Mesenchymal stem cell (in vitro differentiated cells and primary cell): ENCODE measurements around the gene IQSEC2.

Experiments used
- DNase-seq: peaks from one replicate; pipeline ENCODE4 v3.0.0-alpha.2; 2013
- H2AFZ ChIP-seq: one replicate; pipeline ENCODE4 v1.6.1; 2013; ENCODE audit warnings: low read depth, mild to moderate bottlenecking, control low read depth, inconsistent platforms, low read length, moderate library complexity
- H2AK5ac ChIP-seq: 2 replicates; pipeline ENCODE4 v1.6.1; 2013; ENCODE audit warnings: low read length, moderate library complexity, mild to moderate bottlenecking, inconsistent platforms; ENCODE audit not compliant: severe bottlenecking
- H2BK120ac ChIP-seq: one replicate; pipeline ENCODE4 v1.6.1; 2013; ENCODE audit warnings: low read depth, mild to moderate bottlenecking, inconsistent platforms, low read length, moderate library complexity
- H2BK12ac ChIP-seq, 2 experiments: one replicate each; pipeline ENCODE4 v1.6.1; 2013; ENCODE audit warnings: inconsistent platforms in 2 of 2, low read length in 2 of 2, mild to moderate bottlenecking in 2 of 2, moderate library complexity in 2 of 2, control low read depth in 1 of 2
- H2BK15ac ChIP-seq: one replicate; pipeline ENCODE4 v1.6.1; 2013; ENCODE audit warnings: mild to moderate bottlenecking, low read depth, inconsistent platforms; ENCODE audit not compliant: poor library complexity, severe bottlenecking
- H2BK5ac ChIP-seq: 2 replicates; pipeline ENCODE4 v1.6.1; 2013; ENCODE audit warnings: low read depth, mild to moderate bottlenecking, low read length, control low read depth, inconsistent platforms; ENCODE audit not compliant: poor library complexity, severe bottlenecking
- H3K14ac ChIP-seq, 2 experiments: one replicate each; pipeline ENCODE4 v1.6.1; 2013; ENCODE audit warnings: inconsistent platforms in 2 of 2, low read length in 2 of 2, control low read depth in 1 of 2, mild to moderate bottlenecking in 1 of 2, moderate library complexity in 1 of 2
- H3K18ac ChIP-seq, 2 experiments: one replicate each; pipeline ENCODE4 v1.6.1; 2013; ENCODE audit warnings: inconsistent platforms in 2 of 2, low read length in 2 of 2, control low read depth in 1 of 2, low read depth in 1 of 2, mild to moderate bottlenecking in 1 of 2
- H3K23ac ChIP-seq, 2 experiments: one replicate each; pipeline ENCODE4 v1.6.1; 2013; ENCODE audit warnings: inconsistent platforms in 2 of 2, low read length in 2 of 2, mild to moderate bottlenecking in 2 of 2, moderate library complexity in 2 of 2, control low read depth in 1 of 2
- H3K27ac ChIP-seq: 2 replicates; pipeline ENCODE4 v1.5.1; 2013; ENCODE audit warnings: mild to moderate bottlenecking, moderate library complexity, low read length, control low read depth, inconsistent platforms; ENCODE audit not compliant: poor library complexity, severe bottlenecking
- H3K27me3 ChIP-seq, 2 experiments: 2 replicates each; pipeline versions ENCODE4 v1.6.1 to v1.7.0; 2013; ENCODE audit warnings: low read length in 2 of 2, mild to moderate bottlenecking in 2 of 2, moderate library complexity in 2 of 2, control low read depth in 1 of 2, inconsistent platforms in 1 of 2; ENCODE audit not compliant: control insufficient read depth in 1 of 2, insufficient read depth in 1 of 2
- H3K36me3 ChIP-seq, 2 experiments: 2 replicates each; pipeline versions ENCODE4 v1.6.1 to v1.7.0; 2013; ENCODE audit warnings: low read length in 2 of 2, control low read depth in 1 of 2, inconsistent platforms in 1 of 2, low read depth in 1 of 2, mild to moderate bottlenecking in 1 of 2; ENCODE audit not compliant: insufficient read depth in 2 of 2, control insufficient read depth in 1 of 2
- H3K4ac ChIP-seq, 2 experiments: one replicate each; pipeline ENCODE4 v1.6.1; 2013; ENCODE audit warnings: inconsistent platforms in 2 of 2, low read length in 2 of 2, mild to moderate bottlenecking in 2 of 2, moderate library complexity in 2 of 2, control low read depth in 1 of 2, low read depth in 1 of 2
- H3K4me1 ChIP-seq: 2 replicates; pipeline ENCODE4 v1.6.1; 2013; ENCODE audit warnings: low read depth, low read length, control low read depth; ENCODE audit not compliant: control insufficient read depth, insufficient read depth
- H3K4me2 ChIP-seq: 2 replicates; pipeline ENCODE4 v1.6.1; 2013; ENCODE audit warnings: low read length, mild to moderate bottlenecking, inconsistent platforms; ENCODE audit not compliant: poor library complexity, severe bottlenecking
- H3K4me3 ChIP-seq, 2 experiments: 2 replicates each; pipeline versions ENCODE4 v1.5.1 to v1.7.0; 2013; ENCODE audit warnings: low read length in 2 of 2, mild to moderate bottlenecking in 2 of 2, control low read depth in 1 of 2, low read depth in 1 of 2; ENCODE audit not compliant: insufficient read depth in 1 of 2
- H3K79me1 ChIP-seq: replicated peaks from 2 replicates; pipeline ENCODE4 v1.6.1; 2013; ENCODE audit warnings: mild to moderate bottlenecking, control low read depth, low read length, inconsistent platforms; ENCODE audit not compliant: poor library complexity, severe bottlenecking
- H3K9ac ChIP-seq: 2 replicates; pipeline ENCODE4 v1.7.0; 2013; ENCODE audit warnings: mild to moderate bottlenecking, low read length, moderate library complexity
- H3K9me3 ChIP-seq: 2 replicates; pipeline ENCODE4 v1.7.0; 2013; ENCODE audit warnings: mild to moderate bottlenecking, low read length; ENCODE audit not compliant: control insufficient read depth
- H4K8ac ChIP-seq: one replicate; pipeline ENCODE4 v1.6.1; 2013; ENCODE audit warnings: inconsistent platforms, mild to moderate bottlenecking, low read length, moderate library complexity
- H4K91ac ChIP-seq: one replicate; pipeline ENCODE4 v1.6.1; 2013; ENCODE audit warnings: mild to moderate bottlenecking, low read length, inconsistent platforms
- WGBS: methylation state at CpG from one replicate; pipeline ENCODE4 v1.1.7; 2013; ENCODE audit warnings: mixed read lengths; 5-methylcytosine and 5-hydroxymethylcytosine counted together

Gene IQSEC2

DNA sequence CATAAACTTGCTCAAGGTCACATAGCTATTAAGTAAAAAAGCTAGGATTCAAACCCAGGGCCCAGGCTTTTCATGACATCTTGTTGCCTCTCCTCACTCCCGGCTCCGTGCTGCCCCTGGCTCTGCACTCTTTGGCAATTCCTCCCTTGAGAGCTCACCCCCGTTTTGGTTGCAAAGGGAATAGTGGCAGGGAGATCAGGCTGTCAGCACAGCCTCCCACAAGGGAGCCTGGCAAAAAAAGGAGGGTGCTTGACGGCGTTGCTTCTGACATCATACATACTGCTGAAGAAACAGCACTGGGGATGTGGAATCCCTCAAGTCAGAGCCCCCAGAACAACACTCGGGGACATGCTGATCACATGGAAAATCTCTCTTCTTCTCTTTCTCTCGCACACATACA is 20.5 kb downstream of the IQSEC2 start:
- H2BK5ac ChIP-seq = no peak overlapping the region
- H3K9me3 ChIP-seq = no peaks in the 10 kb centered on the region
- no peak overlapping the region for H3K14ac ChIP-seq
- H2BK120ac ChIP-seq = no peak overlapping the region
- no peak overlapping the region for H2AK5ac ChIP-seq
- no peak overlapping the region for H4K8ac ChIP-seq
- H3K9ac ChIP-seq = no peak overlapping the region
- no peak overlapping the region for H3K27ac ChIP-seq
- no peak for DNase-seq
- peaks cover 4% of the 10 kb centered on the region for H3K79me1 ChIP-seq
- H3K36me3 ChIP-seq = no peaks in the 10 kb centered on the region
- no peak overlapping the region for H3K4me3 ChIP-seq
- WGBS = 97% methylated on average over 7 of the region's 7 CpGs
- H4K91ac ChIP-seq = no peak overlapping the region
- H3K4ac ChIP-seq = no peak overlapping the region
- H2AFZ ChIP-seq = no peak overlapping the region
- no peak overlapping the region for H3K18ac ChIP-seq
- no peak overlapping the region for H3K4me2 ChIP-seq
- no peak overlapping the region for H2BK12ac ChIP-seq
- no peak overlapping the region for H2BK15ac ChIP-seq
- H3K4me1 ChIP-seq = peaks cover 33% of the 10 kb centered on the region
- H3K23ac ChIP-seq = peak overlapping the region in 1 of 2 experiments; percentile 60
- peaks cover 0 to 80% of the 10 kb centered on the region in 2 experiments for H3K27me3 ChIP-seq

DNA sequence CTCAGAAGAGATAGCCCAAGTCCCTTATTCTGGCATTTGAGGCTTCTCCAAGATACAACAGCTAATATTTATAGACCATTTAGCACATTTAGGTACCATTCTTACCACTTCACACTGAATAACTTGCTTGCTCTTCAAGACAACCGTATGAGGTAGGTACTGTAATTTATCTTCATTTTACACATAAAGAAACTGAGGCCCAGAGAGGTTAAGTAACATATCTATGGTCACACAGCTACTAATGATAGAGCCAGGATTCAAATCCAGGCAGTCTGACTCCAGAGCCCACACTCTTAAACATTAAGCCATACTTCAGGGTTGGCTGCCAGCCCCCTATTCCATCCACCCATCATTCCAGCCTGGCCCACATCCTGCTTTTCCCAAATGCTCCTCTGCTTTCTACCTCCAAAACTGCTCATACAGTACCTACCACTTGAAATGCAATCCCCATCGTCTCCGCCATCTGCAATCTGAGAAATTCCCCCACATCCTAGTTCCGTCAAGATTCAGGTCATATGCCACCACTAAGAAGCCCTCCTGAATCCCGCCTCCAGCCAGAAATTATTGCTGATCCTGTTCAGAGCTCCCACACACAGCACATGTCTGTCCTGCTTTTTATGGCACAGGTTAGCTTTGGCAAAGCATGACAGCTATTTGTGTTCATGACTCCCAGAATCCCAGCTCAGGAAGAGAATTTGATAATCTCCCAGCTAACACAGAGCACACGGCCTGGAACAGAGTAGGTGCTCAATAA is 23.5 kb downstream of the IQSEC2 start:
- no peak overlapping the region for H3K4me3 ChIP-seq
- no peak overlapping the region for H2BK12ac ChIP-seq
- H3K4ac ChIP-seq = no peak overlapping the region
- H4K91ac ChIP-seq = no peak overlapping the region
- H3K36me3 ChIP-seq = peaks cover 5 to 15% of the 10 kb centered on the region in 2 experiments
- H4K8ac ChIP-seq = no peak overlapping the region
- DNase-seq = no peak
- H2AFZ ChIP-seq = no peak overlapping the region
- H3K27ac ChIP-seq = no peak overlapping the region
- H2BK15ac ChIP-seq = no peak overlapping the region
- no peak overlapping the region for H3K14ac ChIP-seq
- H3K23ac ChIP-seq = no peak overlapping the region
- WGBS = 96% methylated on average over 6 of the region's 6 CpGs
- no peak overlapping the region for H3K9ac ChIP-seq
- no peak overlapping the region for H2BK120ac ChIP-seq
- H3K79me1 ChIP-seq = peaks cover 4% of the 10 kb centered on the region
- H3K4me1 ChIP-seq = peaks cover 20% of the 10 kb centered on the region
- no peaks in the 10 kb centered on the region for H3K9me3 ChIP-seq
- peaks cover 0 to 80% of the 10 kb centered on the region in 2 experiments for H3K27me3 ChIP-seq
- H3K4me2 ChIP-seq = no peak overlapping the region
- no peak overlapping the region for H2AK5ac ChIP-seq
- no peak overlapping the region for H2BK5ac ChIP-seq
- no peak overlapping the region for H3K18ac ChIP-seq

DNA sequence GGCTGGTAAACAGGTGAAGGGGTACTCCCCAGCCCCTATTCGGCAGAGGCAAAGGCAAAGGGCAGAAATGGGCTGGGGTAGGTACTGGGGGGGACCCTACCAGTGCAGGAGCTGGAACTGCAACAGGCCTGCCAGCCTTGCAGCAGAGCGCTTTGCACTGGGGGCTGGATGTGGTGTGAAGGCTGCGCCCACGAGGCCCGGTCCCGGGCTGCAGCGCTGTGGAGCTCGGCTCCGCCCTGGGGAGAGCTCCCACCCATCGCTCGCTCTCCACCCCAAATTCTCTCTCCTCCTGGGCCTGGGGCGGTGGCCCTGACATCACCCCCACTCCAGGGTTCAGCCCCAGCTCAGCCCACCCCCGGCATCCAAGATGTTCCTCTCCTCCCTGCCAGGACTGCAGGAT is 24.2 kb downstream of the IQSEC2 start:
- no peak overlapping the region for H2BK12ac ChIP-seq
- no peak overlapping the region for H2BK15ac ChIP-seq
- no peak overlapping the region for H3K27ac ChIP-seq
- H4K8ac ChIP-seq = no peak overlapping the region
- H3K23ac ChIP-seq = no peak overlapping the region
- no peak overlapping the region for H3K9ac ChIP-seq
- no peak for DNase-seq
- H3K18ac ChIP-seq = no peak overlapping the region
- no peak overlapping the region for H3K4me3 ChIP-seq
- H3K79me1 ChIP-seq = peaks cover 4% of the 10 kb centered on the region
- no peak overlapping the region for H2BK5ac ChIP-seq
- H3K4me2 ChIP-seq = no peak overlapping the region
- peak overlapping the region in 1 of 2 experiments; percentile 7 for H3K14ac ChIP-seq
- H3K36me3 ChIP-seq = peaks cover 5 to 16% of the 10 kb centered on the region in 2 experiments
- H4K91ac ChIP-seq = no peak overlapping the region
- no peaks in the 10 kb centered on the region for H3K9me3 ChIP-seq
- no peak overlapping the region for H3K4ac ChIP-seq
- H2AK5ac ChIP-seq = no peak overlapping the region
- no peak overlapping the region for H2AFZ ChIP-seq
- 84% methylated on average over 13 of the region's 13 CpGs for WGBS
- peaks cover 0 to 79% of the 10 kb centered on the region in 2 experiments for H3K27me3 ChIP-seq
- H3K4me1 ChIP-seq = peaks cover 16% of the 10 kb centered on the region
- H2BK120ac ChIP-seq = no peak overlapping the region

DNA sequence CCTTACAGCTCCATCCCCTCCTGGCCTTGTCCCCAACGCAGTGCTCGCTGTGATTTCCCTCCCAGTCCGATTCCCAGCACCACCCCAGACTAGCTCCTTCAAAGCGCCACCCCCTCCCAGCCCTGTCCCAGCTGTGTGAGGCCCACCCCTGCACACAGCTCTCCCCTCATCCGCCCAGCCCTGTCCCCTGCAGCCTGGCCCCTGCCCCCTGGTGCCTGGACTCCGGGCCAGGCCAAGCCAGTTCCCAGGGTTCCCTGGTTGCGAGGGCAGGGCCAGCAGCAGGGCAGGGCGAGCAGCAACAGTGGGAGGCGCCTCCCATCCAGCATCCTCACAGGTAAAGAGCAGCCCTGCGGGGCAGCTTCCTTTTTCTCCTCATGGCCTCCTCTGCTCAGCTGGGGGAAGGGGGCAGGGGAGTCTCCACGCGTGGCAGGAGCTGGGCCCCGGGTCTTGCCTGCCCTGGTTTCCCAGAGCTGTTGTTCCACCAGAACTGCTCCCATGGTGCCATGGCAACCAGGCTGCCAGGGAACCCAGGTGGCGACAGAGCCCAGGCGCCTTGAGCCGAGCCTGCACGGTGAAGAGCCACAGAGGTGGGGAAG is 24.8 kb downstream of the IQSEC2 start:
- H3K27me3 ChIP-seq = peaks cover 0 to 74% of the 10 kb centered on the region in 2 experiments
- H2AFZ ChIP-seq = no peak overlapping the region
- H3K4me1 ChIP-seq = peaks cover 14% of the 10 kb centered on the region
- no peak overlapping the region for H3K9ac ChIP-seq
- WGBS = 56% methylated on average over 13 of the region's 17 CpGs
- no peak overlapping the region for H2BK120ac ChIP-seq
- no peak overlapping the region for H3K4me3 ChIP-seq
- H2BK15ac ChIP-seq = no peak overlapping the region
- no peak overlapping the region for H2BK5ac ChIP-seq
- DNase-seq = no peak
- H3K27ac ChIP-seq = no peak overlapping the region
- H3K79me1 ChIP-seq = peaks cover 4% of the 10 kb centered on the region
- H3K9me3 ChIP-seq = no peaks in the 10 kb centered on the region
- H3K23ac ChIP-seq = no peak overlapping the region
- H3K14ac ChIP-seq = peak overlapping the region in 1 of 2 experiments; percentile 36
- no peak overlapping the region for H3K4me2 ChIP-seq
- peaks cover 5 to 16% of the 10 kb centered on the region in 2 experiments for H3K36me3 ChIP-seq
- H3K18ac ChIP-seq = peak overlapping the region in 1 of 2 experiments; percentile 21
- H2AK5ac ChIP-seq = no peak overlapping the region
- H3K4ac ChIP-seq = no peak overlapping the region
- H4K91ac ChIP-seq = no peak overlapping the region
- H4K8ac ChIP-seq = peak overlapping the region; percentile 77
- H2BK12ac ChIP-seq = no peak overlapping the region
